ENCODE measurements around the gene CLRN3.

CLRN3 gene

GRCh38 chr10:127845756-127846155, 47.0 kb downstream of the CLRN3 start:
- no peak for DNase-seq (ENCODE audit: low read depth)

- no peak for DNase-seq (ENCODE audit: low read depth)
Measured at GRCh38 chr10:127840884-127841283, 51.9 kb downstream of the CLRN3 start.

GRCh38 chr10:127836966-127837365, 55.8 kb downstream of the CLRN3 start:
- DNase-seq (ENCODE audit: low read depth) = no peak

- DNase-seq (ENCODE audit: low read depth) = no peak
Measured at GRCh38 chr10:127836176-127836575, 56.6 kb downstream of the CLRN3 start.

GRCh38 chr10:127834791-127835190, 58.0 kb downstream of the CLRN3 start:
- DNase-seq (ENCODE audit: low read depth) = no peak

GRCh38 chr10:127834221-127834620, 58.5 kb downstream of the CLRN3 start:
- no peak for DNase-seq (ENCODE audit: low read depth)

GRCh38 chr10:127833804-127834203, 58.9 kb downstream of the CLRN3 start:
- DNase-seq (ENCODE audit: low read depth) = no peak

- DNase-seq (ENCODE audit: low read depth) = no peak
Measured at GRCh38 chr10:127832501-127832900, 60.2 kb downstream of the CLRN3 start.

GRCh38 chr10:127830414-127830813, 62.3 kb downstream of the CLRN3 start:
- DNase-seq (ENCODE audit: low read depth) = no peak
